ENCODE results near the gene HOXD13.

HOXD13 gene

GRCh38 chr2:176129813-176130146, 37.3 kb downstream of the HOXD13 start:
- Histone ChIP-seq H3K4me2 (ENCODE audit: low read depth, low read length, poor library complexity, severe bottlenecking) (no peak overlapping the region), H3K9ac (ENCODE audit: low read length) (no peak overlapping the region), H2AFZ (ENCODE audit: low read depth, low read length, severe bottlenecking) (no peak overlapping the region), H3K36me3 (ENCODE audit: low read length) (no peaks in the 10 kb centered on the region), H3K4me3 (ENCODE audit: insufficient read depth, low read length, poor library complexity, severe bottlenecking) (no peak overlapping the region), H3F3A (ENCODE audit: insufficient read depth) (no peaks in the 10 kb centered on the region), H4K20me1 (ENCODE audit: low read depth, low read length) (no peaks in the 10 kb centered on the region), H3K27ac (ENCODE audit: low read depth, low read length) (no peak overlapping the region), H3K9me2 (replicated peaks; ENCODE audit: insufficient read depth, low read length) (no peaks in the 10 kb centered on the region), H3K79me2 (ENCODE audit: insufficient read depth, low read length) (no peaks in the 10 kb centered on the region), H3K27me3 (ENCODE audit: low read length) (no peaks in the 10 kb centered on the region), H3K9me3 (ENCODE audit: insufficient read depth, low read length) (no peaks in the 10 kb centered on the region)
- no peak for TF ChIP-seq EZH2phosphoT487 (conservative IDR thresholded peaks at IDR 0.05; ENCODE audit: low read length)

DNA sequence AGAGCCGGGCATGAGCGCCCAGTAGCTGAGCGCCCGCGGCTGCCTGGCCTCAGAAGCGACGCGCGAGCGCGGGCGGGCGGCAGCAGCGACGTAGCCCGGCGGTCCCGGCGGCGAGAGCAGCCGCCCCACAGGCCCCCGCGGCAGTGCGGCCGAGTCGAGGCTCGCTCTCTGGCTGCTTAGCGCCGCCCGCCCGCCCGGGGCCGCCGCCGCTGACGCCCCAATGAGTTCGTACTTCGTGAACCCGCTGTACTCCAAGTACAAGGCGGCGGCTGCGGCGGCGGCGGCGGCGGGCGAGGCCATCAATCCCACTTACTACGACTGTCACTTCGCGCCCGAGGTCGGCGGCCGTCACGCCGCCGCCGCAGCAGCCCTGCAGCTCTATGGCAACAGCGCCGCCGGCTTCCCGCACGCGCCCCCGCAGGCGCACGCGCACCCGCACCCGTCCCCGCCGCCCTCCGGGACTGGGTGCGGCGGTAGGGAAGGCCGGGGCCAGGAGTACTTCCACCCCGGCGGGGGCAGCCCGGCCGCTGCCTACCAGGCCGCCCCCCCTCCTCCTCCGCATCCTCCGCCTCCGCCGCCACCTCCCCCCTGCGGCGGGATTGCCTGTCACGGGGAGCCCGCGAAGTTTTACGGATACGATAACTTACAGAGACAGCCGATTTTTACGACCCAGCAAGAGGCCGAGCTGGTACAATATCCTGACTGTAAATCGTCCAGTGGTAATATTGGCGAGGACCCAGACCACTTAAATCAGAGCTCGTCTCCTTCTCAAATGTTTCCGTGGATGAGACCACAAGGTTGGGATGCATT, 37.8 kb downstream of the HOXD13 start:
- no peak for TF ChIP-seq EZH2phosphoT487 (conservative IDR thresholded peaks at IDR 0.05; ENCODE audit: low read length)
- TF ChIP-seq, protein P1, sequence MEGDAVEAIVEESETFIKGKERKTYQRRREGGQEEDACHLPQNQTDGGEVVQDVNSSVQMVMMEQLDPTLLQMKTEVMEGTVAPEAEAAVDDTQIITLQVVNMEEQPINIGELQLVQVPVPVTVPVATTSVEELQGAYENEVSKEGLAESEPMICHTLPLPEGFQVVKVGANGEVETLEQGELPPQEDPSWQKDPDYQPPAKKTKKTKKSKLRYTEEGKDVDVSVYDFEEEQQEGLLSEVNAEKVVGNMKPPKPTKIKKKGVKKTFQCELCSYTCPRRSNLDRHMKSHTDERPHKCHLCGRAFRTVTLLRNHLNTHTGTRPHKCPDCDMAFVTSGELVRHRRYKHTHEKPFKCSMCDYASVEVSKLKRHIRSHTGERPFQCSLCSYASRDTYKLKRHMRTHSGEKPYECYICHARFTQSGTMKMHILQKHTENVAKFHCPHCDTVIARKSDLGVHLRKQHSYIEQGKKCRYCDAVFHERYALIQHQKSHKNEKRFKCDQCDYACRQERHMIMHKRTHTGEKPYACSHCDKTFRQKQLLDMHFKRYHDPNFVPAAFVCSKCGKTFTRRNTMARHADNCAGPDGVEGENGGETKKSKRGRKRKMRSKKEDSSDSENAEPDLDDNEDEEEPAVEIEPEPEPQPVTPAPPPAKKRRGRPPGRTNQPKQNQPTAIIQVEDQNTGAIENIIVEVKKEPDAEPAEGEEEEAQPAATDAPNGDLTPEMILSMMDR (IDR thresholded peaks at IDR 0.05; ENCODE audit: insufficient read depth, low read length, poor library complexity, severe bottlenecking) = no peak
- no peaks in the 10 kb centered on the region for H3K79me2 ChIP-seq (ENCODE audit: insufficient read depth, low read length)
- H3K9me2 ChIP-seq (replicated peaks; ENCODE audit: insufficient read depth, low read length) = no peaks in the 10 kb centered on the region
- no peaks in the 10 kb centered on the region for H3K9me3 ChIP-seq (ENCODE audit: insufficient read depth, low read length)
- no peaks in the 10 kb centered on the region for H4K20me1 ChIP-seq (ENCODE audit: low read depth, low read length)
- no peaks in the 10 kb centered on the region for H3K36me3 ChIP-seq (ENCODE audit: low read length)
- H3K9ac ChIP-seq (ENCODE audit: low read length) = no peak overlapping the region
- H3K27ac ChIP-seq (ENCODE audit: low read depth, low read length) = no peak overlapping the region
- H3F3A ChIP-seq (ENCODE audit: insufficient read depth) = no peaks in the 10 kb centered on the region
- H3K27me3 ChIP-seq (ENCODE audit: low read length) = no peaks in the 10 kb centered on the region
- no peak overlapping the region for H2AFZ ChIP-seq (ENCODE audit: low read depth, low read length, severe bottlenecking)
- H3K4me2 ChIP-seq (ENCODE audit: low read depth, low read length, poor library complexity, severe bottlenecking) = no peak overlapping the region
- no peak overlapping the region for H3K4me3 ChIP-seq (ENCODE audit: insufficient read depth, low read length, poor library complexity, severe bottlenecking)

DNA sequence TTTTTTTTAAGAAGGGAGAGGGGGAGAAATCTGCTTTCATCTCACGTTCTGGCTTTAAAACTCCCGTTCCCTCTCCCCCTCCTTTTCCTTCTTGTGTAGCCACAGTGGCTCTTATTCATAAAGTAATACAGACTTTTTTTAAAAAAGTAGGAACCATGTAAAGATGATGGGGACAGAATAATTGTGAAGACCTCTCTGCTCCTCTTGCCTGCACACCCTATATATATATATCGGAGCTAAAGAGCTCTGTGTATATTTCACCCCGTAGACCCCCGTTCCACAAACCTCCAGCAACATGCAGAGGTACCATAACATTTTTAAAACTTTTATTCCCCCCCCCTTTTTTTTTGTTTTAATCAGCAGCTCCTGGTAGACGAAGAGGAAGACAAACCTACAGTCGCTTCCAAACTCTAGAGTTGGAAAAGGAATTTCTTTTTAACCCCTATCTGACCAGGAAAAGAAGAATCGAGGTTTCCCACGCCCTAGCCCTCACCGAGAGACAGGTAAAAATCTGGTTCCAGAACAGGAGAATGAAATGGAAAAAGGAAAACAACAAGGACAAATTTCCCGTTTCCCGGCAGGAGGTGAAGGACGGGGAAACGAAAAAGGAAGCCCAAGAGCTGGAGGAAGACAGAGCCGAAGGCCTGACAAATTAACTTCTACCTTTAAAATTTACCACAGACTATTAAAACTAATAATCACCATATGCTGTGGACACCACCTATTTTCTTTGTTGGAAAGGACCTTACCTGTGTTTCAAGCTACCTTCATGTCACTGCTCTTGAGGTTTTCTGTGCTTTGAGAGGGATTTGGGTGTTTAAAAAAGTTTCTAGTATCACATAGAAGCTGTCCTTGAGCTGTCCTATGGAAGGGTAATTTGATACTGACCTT, 38.7 kb downstream of the HOXD13 start:
- no peak overlapping the region for H3K4me2 ChIP-seq (ENCODE audit: low read depth, low read length, poor library complexity, severe bottlenecking)
- no peak overlapping the region for H3K4me3 ChIP-seq (ENCODE audit: insufficient read depth, low read length, poor library complexity, severe bottlenecking)
- H3K9me2 ChIP-seq (replicated peaks; ENCODE audit: insufficient read depth, low read length) = no peaks in the 10 kb centered on the region
- TF ChIP-seq, protein P1 (IDR thresholded peaks at IDR 0.05; ENCODE audit: insufficient read depth, low read length, poor library complexity, severe bottlenecking) = no peak
- TF ChIP-seq EZH2phosphoT487 (conservative IDR thresholded peaks at IDR 0.05; ENCODE audit: low read length) = no peak
- no peak overlapping the region for H3K9ac ChIP-seq (ENCODE audit: low read length)
- H3K36me3 ChIP-seq (ENCODE audit: low read length) = no peaks in the 10 kb centered on the region
- no peak overlapping the region for H2AFZ ChIP-seq (ENCODE audit: low read depth, low read length, severe bottlenecking)
- H3K9me3 ChIP-seq (ENCODE audit: insufficient read depth, low read length) = no peaks in the 10 kb centered on the region
- H3K27me3 ChIP-seq (ENCODE audit: low read length) = no peaks in the 10 kb centered on the region
- no peaks in the 10 kb centered on the region for H4K20me1 ChIP-seq (ENCODE audit: low read depth, low read length)
- no peaks in the 10 kb centered on the region for H3F3A ChIP-seq (ENCODE audit: insufficient read depth)
- no peaks in the 10 kb centered on the region for H3K79me2 ChIP-seq (ENCODE audit: insufficient read depth, low read length)
- H3K27ac ChIP-seq (ENCODE audit: low read depth, low read length) = no peak overlapping the region

- H3K4me2 ChIP-seq (ENCODE audit: low read depth, low read length, poor library complexity, severe bottlenecking) = no peak overlapping the region
- TF ChIP-seq, protein P1 (IDR thresholded peaks at IDR 0.05; ENCODE audit: insufficient read depth, low read length, poor library complexity, severe bottlenecking) = no peak
- no peak for TF ChIP-seq EZH2phosphoT487 (conservative IDR thresholded peaks at IDR 0.05; ENCODE audit: low read length)
- no peaks in the 10 kb centered on the region for H3F3A ChIP-seq (ENCODE audit: insufficient read depth)
- H3K9ac ChIP-seq (ENCODE audit: low read length) = no peak overlapping the region
- no peak overlapping the region for H3K4me3 ChIP-seq (ENCODE audit: insufficient read depth, low read length, poor library complexity, severe bottlenecking)
- no peaks in the 10 kb centered on the region for H4K20me1 ChIP-seq (ENCODE audit: low read depth, low read length)
- no peaks in the 10 kb centered on the region for H3K9me2 ChIP-seq (replicated peaks; ENCODE audit: insufficient read depth, low read length)
- no peaks in the 10 kb centered on the region for H3K9me3 ChIP-seq (ENCODE audit: insufficient read depth, low read length)
- H3K79me2 ChIP-seq (ENCODE audit: insufficient read depth, low read length) = no peaks in the 10 kb centered on the region
- no peak overlapping the region for H3K27ac ChIP-seq (ENCODE audit: low read depth, low read length)
- no peaks in the 10 kb centered on the region for H3K27me3 ChIP-seq (ENCODE audit: low read length)
- H3K36me3 ChIP-seq (ENCODE audit: low read length) = no peaks in the 10 kb centered on the region
- no peak overlapping the region for H2AFZ ChIP-seq (ENCODE audit: low read depth, low read length, severe bottlenecking)
These were observed 39.3 kb downstream of the HOXD13 start for GRCh38 chr2:176131848-176132158.
